ENCODE data around the gene SLC22A31. TPM values are rescaled to one million over a fixed set of nuclear protein-coding genes. Genes with fewer than 3 reads are reported as not detected.

SLC22A31 gene
- total RNA-seq, 1 donor from 2014 or later = 2.6 TPM

GRCh38 chr16:89146211-89147005 is 53.9 kb downstream of the SLC22A31 start:
- intact Hi-C loops (cut with micrococcal nuclease) = no loop called here
- no peak for DNase-seq (ENCODE audit: low spot score)
- H3K36me3 Mint-ChIP-seq (ENCODE audit: low read depth) = peaks cover 34% of the 10 kb centered on the region
- no peak overlapping the region for H3K4me3 Mint-ChIP-seq
- H3K27me3 Mint-ChIP-seq (ENCODE audit: insufficient read depth) = no peaks in the 10 kb centered on the region
- peaks cover 10% of the 10 kb centered on the region for H3K9me3 Mint-ChIP-seq
- no peaks in the 10 kb centered on the region for H3K4me1 Mint-ChIP-seq (ENCODE audit: low read depth)
- H3K27ac Mint-ChIP-seq = no peak overlapping the region

Other genes starting within 250 kb of the SLC22A31 start
- 0.05 TPM in 1 of 2 replicates, not detected in the other for gene CBFA2T3, start 223.3 kb downstream of the SLC22A31 start, total RNA-seq
- gene ACSF3, start 106.7 kb downstream of the SLC22A31 start, total RNA-seq = 37.0 and 39.0 TPM in 2 replicates
- gene CDH15, start 28.8 kb downstream of the SLC22A31 start, total RNA-seq = not detected in 2 replicates
- 8.1 and 9.5 TPM in 2 replicates for gene ZNF778, start 17.2 kb upstream of the SLC22A31 start, total RNA-seq

Measured in activated T-helper 1 cell treated with anti-CD3 and anti-CD28 coated beads, Interleukin-12 subunit alpha, Interleukin-12 subunit beta, Interleukin-2, Interleukin-4 antibody, amounts not matched to agents 30 ng/mL and 10 ng/mL and 1 ng/mL, durations not matched to agents 14 hours and 24 hours and 36 hours (primary cell).